RWPE1 (cell line): Measurements from ENCODE around the gene RIPOR3.
A peak's percentile ranks its signal among the peaks of the same experiment; 100 is the strongest.

ENCODE experiments used
- CTCF ChIA-PET: fragments of 350-600 bp; sonication (Branson Sonifier 250); formaldehyde crosslinking; extraction: SDS; loops from one replicate; lab custom pipeline; 2021; lab: Yijun Ruan, JAX
- POLR2A ChIA-PET: fragments of 400-600 bp; formaldehyde crosslinking; extraction: SDS; loops from one replicate; lab custom pipeline; 2020; ENCODE audit warnings: antibody characterized with exemption; ENCODE audit not compliant: low non-redundant PET; lab: Yijun Ruan, JAX
- DNase-seq: peaks from one replicate; pipeline ENCODE4 v3.0.0; 2012; ENCODE audit warnings: low spot score
- H3K27ac ChIP-seq: fragments of 450-650 bp; 2 replicates; pipeline ENCODE4 v1.5.1; 2017
- TF ChIP-seq, protein P1 (sequence below): fragments of 450-650 bp; conservative IDR thresholded peaks from 2 replicates; pipeline ENCODE4 v1.5.1; 2017; ENCODE audit warnings: low read depth, mild to moderate bottlenecking

RIPOR3 gene

DNA sequence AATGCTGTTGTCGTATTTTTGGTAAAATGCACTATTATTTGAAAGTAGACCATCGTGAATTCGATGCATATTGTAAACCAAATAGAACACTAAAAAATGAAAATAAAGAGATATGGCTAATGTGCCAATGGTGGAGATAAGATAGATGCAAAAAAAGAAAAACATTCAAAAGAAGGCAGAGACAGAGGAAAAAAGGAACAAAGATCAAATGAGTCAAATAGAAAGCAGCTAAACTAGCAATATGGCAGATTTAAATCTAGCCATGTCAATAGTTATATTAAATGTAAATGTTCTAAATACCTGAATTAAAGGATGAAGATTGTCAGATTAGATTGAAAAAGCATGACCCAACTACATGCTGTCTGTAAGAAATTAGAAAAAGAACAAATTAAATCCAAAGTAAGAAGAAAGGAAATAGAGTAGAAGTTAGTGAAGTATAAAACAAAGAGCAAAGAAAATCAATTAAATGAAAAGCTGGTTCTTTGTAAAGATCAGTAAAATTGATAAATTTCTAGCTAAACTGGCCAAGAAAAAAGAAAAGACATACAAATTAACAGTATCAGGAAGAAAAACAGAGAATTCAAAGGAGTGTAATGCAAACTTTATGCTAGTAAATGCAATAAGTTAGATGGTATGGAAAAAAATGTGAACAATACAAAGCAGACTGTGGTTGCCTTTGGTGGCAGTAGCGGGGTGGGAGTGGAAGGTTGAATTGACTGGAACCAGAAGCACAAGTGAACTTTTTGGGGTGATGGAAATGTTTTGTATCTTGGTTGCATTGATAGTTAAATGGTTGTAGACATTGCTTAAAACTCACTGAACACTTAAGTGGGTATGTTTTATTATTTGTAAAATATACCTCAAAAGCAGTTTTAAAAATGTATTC, 136.4 kb downstream of the RIPOR3 start:
- ChIA-PET CTCF (interaction anchor here (0.6 to 1.1 kb wide), 5 partner anchors 13 to 1308 kb away, joined by 3 to 4 read pairs (median 3); no protein-coding TSS in a partner anchor), POLR2A (no interaction called here)
- TF ChIP-seq, protein P1, sequence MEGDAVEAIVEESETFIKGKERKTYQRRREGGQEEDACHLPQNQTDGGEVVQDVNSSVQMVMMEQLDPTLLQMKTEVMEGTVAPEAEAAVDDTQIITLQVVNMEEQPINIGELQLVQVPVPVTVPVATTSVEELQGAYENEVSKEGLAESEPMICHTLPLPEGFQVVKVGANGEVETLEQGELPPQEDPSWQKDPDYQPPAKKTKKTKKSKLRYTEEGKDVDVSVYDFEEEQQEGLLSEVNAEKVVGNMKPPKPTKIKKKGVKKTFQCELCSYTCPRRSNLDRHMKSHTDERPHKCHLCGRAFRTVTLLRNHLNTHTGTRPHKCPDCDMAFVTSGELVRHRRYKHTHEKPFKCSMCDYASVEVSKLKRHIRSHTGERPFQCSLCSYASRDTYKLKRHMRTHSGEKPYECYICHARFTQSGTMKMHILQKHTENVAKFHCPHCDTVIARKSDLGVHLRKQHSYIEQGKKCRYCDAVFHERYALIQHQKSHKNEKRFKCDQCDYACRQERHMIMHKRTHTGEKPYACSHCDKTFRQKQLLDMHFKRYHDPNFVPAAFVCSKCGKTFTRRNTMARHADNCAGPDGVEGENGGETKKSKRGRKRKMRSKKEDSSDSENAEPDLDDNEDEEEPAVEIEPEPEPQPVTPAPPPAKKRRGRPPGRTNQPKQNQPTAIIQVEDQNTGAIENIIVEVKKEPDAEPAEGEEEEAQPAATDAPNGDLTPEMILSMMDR: no peak
- DNase-seq: no peak
- H3K27ac ChIP-seq: no peak overlapping the region

DNA sequence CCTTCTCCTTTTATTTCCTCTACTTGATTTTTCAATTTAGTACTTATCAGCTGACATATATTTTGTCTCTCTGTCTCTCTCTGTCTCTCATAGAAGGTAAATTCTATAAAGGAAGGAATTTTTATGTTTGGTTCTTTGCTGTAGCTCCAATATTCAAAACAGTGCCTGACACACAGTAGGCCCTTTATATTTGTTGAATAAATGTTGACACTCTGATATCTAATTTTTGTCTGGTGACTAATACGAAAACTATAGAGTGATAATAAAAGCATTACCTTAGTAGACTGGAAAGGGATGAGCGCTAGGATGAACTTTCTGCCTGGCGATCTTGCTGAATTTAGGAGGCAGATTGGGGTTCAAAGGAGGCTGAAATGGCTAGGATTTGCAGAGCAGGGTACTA, 138.4 kb downstream of the RIPOR3 start:
- H3K27ac ChIP-seq: no peak overlapping the region
- POLR2A ChIA-PET: no interaction called here
- CTCF ChIA-PET: interaction anchor here (0.7 kb wide), 2 partner anchors 330 to 739 kb away, joined by 4 read pairs; no protein-coding TSS in a partner anchor
- DNase-seq: no peak
- TF ChIP-seq, protein P1: no peak

DNA sequence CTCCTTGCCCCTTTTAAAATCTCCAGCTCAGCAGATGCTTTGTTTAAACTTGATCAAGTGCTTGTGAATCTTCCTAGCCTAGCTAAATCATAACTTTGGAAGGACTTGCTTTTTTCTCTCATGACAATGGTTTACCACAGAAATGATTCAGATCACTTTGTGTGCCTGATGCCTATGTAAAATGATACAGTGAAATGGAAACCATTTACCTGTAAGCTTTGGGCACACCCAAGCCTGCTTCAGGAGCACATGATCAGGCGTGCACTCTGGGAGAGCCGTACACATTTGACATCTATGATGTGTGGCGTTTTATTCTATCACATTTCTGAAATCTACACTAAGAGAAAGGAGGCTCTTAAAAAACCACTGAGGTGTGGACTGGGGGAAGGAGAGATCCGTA, 140.1 kb downstream of the RIPOR3 start:
- ChIA-PET CTCF (interaction anchor here (0.6 to 1.8 kb wide), 3 partner anchors 10 to 68 kb away, joined by 4 to 5 read pairs (median 4); no protein-coding TSS in a partner anchor), POLR2A (interaction anchor here (0.5 kb wide), 1 partner anchor 25 kb away, joined by 3 read pairs; no protein-coding TSS in a partner anchor)
- DNase-seq: no peak
- H3K27ac ChIP-seq: no peak overlapping the region
- TF ChIP-seq, protein P1: no peak

DNA sequence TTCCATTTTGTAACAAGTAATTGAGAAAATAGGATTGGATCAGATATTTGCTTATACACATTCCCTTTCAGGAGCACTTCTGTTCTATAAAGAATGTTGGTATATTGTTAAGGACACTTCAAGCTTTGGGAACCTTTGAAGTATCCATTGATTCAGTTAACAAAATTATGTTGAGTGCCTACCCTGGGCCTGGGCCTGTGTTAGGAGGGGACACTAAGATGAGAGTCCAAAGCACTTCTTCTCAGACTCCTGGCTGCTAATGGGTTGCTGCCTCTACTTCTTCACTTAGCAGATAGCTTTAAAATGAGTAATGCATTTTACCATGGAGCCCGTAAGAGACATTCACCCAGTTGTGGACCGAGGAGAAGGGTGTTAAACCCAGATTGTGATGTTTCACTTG, 140.8 kb downstream of the RIPOR3 start:
- no peak for DNase-seq
- TF ChIP-seq, protein P1: no peak
- POLR2A ChIA-PET: interaction anchor here (0.6 kb wide), 1 partner anchor 20 kb away, joined by 7 read pairs; no protein-coding TSS in a partner anchor
- no peak overlapping the region for H3K27ac ChIP-seq
- CTCF ChIA-PET: interaction anchor here (0.6 to 1.8 kb wide), 5 partner anchors 9 to 666 kb away, joined by 3 to 5 read pairs (median 4); partner anchors contain the start of gene BCAS4

DNA sequence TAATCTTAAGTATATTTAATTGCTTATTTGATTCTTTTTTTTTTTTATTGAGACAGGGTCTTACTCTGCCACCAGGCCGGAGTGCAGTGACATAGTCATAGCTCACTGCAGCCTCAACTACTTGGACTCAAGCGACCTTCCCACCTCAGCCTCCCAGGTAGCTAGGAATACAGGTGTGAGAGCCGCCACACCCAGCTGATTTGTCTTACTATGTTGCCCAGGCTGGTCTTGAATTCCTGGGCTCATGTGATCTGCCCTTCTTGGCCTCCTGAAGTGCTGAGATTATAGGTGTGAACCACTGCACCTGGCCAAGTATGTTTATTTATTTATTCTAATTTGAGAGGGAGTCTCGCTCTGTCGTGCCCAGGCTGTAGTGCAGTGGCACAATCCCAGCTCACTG, 142.9 kb downstream of the RIPOR3 start:
- no peak for DNase-seq
- TF ChIP-seq, protein P1: no peak
- ChIA-PET CTCF (interaction anchor here (0.6 to 1.2 kb wide), 5 partner anchors 9 to 362 kb away, joined by 3 to 4 read pairs (median 3); no protein-coding TSS in a partner anchor), POLR2A (no interaction called here)
- peak overlapping the region; percentile 30 for H3K27ac ChIP-seq

DNA sequence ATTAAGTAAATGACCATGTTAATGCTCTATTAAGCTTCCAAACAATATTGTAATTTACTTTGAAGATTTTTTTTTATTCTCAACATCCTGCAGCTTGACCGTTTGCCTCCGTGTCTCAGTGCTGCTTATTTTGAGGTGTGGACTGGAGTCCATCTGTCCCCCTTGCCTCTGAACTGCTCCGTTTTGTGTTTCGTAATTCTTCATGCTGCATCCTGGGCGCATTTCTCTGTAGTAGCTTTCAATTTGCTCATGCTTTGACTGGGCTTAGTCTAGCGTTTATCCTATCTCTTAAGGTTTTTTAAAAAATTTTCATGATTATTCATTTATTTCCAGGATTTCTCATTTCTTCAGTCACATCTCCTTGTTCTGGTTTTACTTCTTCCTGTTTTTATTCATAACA, 143.4 kb downstream of the RIPOR3 start:
- ChIA-PET POLR2A (interaction anchor here (0.7 kb wide), 1 partner anchor 202 kb away, joined by 5 read pairs; no protein-coding TSS in a partner anchor), CTCF (interaction anchor here (0.5 to 1.2 kb wide), 4 partner anchors 10 to 362 kb away, joined by 3 to 4 read pairs (median 4); no protein-coding TSS in a partner anchor)
- no peak overlapping the region for H3K27ac ChIP-seq
- DNase-seq: no peak
- TF ChIP-seq, protein P1: no peak
